HG02852 (cell line): ENCODE data around the gene HBA1.
"Not testable (repeated sequence)": the region's sequence is repeated elsewhere in the genome, so short reads cannot be mapped to it uniquely, and the experiment has no call there.

Experiments
- ATAC-seq: cut with Tn5 transposase; IDR thresholded peaks from one replicate; pipeline ENCODE4 v1.9.1; 2021; ENCODE audit warnings: mild to moderate bottlenecking, moderate library complexity; ENCODE audit not compliant: unreplicated experiment

Gene HBA1

DNA sequence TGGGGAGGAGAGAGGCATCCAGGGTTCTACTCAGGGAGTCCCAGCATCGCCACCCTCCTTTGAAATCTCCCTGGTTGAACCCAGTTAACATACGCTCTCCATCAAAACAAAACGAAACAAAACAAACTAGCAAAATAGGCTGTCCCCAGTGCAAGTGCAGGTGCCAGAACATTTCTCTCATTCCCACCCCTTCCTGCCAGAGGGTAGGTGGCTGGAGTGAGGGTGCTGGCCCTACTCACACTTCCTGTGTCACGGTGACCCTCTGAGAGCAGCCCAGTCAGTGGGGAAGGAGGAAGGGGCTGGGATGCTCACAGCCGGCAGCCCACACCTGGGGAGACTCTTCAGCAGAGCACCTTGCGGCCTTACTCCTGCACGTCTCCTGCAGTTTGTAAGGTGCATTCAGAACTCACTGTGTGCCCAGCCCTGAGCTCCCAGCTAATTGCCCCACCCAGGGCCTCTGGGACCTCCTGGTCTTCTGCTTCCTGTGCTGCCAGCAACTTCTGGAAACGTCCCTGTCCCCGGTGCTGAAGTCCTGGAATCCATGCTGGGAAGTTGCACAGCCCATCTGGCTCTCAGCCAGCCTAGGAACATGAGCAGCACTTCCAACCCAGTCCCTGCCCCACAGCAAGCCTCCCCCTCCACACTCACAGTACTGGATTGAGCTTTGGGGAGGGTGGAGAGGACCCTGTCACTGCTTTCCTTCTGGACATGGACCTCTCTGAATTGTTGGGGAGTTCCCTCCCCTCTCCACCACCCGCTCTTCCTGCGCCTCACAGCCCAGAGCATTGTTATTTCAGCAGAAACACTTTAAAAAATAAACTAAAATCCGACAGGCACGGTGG, 2.3 kb upstream of the HBA1 start:
- ATAC-seq, result not testable (repeated sequence)

DNA sequence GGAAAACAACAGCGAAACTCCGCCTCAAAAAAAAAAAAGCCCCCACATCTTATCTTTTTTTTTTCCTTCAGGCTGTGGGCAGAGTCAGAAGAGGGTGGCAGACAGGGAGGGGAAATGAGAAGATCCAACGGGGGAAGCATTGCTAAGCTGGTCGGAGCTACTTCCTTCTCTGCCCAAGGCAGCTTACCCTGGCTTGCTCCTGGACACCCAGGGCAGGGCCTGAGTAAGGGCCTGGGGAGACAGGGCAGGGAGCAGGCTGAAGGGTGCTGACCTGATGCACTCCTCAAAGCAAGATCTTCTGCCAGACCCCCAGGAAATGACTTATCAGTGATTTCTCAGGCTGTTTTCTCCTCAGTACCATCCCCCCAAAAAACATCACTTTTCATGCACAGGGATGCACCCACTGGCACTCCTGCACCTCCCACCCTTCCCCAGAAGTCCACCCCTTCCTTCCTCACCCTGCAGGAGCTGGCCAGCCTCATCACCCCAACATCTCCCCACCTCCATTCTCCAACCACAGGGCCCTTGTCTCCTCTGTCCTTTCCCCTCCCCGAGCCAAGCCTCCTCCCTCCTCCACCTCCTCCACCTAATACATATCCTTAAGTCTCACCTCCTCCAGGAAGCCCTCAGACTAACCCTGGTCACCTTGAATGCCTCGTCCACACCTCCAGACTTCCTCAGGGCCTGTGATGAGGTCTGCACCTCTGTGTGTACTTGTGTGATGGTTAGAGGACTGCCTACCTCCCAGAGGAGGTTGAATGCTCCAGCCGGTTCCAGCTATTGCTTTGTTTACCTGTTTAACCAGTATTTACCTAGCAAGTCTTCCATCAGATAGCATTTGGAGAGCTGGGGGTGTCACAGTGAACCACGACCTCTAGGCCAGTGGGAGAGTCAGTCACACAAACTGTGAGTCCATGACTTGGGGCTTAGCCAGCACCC, 1.2 kb upstream of the HBA1 start:
- ATAC-seq, result no peak

DNA sequence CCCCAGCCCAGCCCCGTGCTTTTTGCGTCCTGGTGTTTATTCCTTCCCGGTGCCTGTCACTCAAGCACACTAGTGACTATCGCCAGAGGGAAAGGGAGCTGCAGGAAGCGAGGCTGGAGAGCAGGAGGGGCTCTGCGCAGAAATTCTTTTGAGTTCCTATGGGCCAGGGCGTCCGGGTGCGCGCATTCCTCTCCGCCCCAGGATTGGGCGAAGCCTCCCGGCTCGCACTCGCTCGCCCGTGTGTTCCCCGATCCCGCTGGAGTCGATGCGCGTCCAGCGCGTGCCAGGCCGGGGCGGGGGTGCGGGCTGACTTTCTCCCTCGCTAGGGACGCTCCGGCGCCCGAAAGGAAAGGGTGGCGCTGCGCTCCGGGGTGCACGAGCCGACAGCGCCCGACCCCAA, 474 bp upstream of the HBA1 start:
- not testable (repeated sequence) for ATAC-seq

DNA sequence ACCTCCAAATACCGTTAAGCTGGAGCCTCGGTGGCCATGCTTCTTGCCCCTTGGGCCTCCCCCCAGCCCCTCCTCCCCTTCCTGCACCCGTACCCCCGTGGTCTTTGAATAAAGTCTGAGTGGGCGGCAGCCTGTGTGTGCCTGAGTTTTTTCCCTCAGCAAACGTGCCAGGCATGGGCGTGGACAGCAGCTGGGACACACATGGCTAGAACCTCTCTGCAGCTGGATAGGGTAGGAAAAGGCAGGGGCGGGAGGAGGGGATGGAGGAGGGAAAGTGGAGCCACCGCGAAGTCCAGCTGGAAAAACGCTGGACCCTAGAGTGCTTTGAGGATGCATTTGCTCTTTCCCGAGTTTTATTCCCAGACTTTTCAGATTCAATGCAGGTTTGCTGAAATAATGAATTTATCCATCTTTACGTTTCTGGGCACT, 928 bp downstream of the HBA1 start:
- no peak for ATAC-seq

- ATAC-seq, result no peak
Measured at GRCh38 chr16:177981-178667, 1.6 kb downstream of the HBA1 start.

DNA sequence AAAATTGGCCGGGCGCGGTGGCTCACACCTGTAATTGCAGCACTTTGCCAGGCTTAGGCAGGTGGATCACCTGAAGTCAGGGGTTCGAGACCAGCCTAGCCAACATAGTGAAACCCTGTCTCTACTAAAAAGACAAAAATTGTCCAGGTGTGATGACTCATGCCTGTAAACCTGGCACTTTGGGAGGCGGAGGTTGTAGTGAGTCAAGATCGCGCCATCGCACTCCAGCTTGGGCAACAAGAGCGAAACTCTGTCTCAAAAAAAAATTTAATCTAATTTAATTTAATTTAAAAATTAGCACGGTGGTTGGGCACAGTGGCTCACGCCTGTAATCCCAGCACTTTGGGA, 2.2 kb downstream of the HBA1 start:
- no peak for ATAC-seq

GRCh38 chr16:179211-180092, 3.0 kb downstream of the HBA1 start:
- ATAC-seq, result no peak

DNA sequence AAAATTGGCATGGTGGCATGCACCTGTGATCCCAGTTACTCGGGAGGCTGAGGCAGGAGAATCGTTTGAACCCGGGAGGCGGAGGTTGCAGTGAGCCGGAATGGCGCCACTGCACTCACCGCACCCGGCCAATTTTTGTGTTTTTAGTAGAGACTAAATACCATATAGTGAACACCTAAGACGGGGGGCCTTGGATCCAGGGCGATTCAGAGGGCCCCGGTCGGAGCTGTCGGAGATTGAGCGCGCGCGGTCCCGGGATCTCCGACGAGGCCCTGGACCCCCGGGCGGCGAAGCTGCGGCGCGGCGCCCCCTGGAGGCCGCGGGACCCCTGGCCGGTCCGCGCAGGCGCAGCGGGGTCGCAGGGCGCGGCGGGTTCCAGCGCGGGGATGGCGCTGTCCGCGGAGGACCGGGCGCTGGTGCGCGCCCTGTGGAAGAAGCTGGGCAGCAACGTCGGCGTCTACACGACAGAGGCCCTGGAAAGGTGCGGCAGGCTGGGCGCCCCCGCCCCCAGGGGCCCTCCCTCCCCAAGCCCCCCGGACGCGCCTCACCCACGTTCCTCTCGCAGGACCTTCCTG, 3.7 kb downstream of the HBA1 start, which contains the start of gene HBQ1:
Gene HBQ1, plus strand, starts transcription at position 359 of the 575 bp plus-strand sequence. Its CDS starts 28 bp downstream, at position 387.
- no peak for ATAC-seq

DNA sequence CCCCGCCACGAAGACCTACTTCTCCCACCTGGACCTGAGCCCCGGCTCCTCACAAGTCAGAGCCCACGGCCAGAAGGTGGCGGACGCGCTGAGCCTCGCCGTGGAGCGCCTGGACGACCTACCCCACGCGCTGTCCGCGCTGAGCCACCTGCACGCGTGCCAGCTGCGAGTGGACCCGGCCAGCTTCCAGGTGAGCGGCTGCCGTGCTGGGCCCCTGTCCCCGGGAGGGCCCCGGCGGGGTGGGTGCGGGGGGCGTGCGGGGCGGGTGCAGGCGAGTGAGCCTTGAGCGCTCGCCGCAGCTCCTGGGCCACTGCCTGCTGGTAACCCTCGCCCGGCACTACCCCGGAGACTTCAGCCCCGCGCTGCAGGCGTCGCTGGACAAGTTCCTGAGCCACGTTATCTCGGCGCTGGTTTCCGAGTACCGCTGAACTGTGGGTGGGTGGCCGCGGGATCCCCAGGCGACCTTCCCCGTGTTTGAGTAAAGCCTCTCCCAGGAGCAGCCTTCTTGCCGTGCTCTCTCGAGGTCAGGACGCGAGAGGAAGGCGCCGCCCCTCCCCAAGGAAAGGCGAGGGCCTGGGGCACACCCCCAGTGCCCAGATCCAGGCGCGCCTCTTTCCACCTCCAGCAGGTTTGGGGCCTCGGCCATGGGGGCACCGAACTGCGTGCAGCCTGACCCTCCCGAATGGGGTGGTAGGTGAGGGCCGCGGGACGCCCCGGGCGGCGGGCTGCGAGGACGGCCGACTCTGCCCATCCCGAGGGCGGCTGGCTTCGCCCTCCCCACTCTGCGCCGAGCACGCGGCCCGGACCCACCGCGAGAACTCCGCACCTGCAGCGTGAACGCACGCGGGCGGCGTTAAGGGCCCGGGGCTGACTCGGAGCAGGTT, 4.4 kb downstream of the HBA1 start:
- ATAC-seq, result no peak

DNA sequence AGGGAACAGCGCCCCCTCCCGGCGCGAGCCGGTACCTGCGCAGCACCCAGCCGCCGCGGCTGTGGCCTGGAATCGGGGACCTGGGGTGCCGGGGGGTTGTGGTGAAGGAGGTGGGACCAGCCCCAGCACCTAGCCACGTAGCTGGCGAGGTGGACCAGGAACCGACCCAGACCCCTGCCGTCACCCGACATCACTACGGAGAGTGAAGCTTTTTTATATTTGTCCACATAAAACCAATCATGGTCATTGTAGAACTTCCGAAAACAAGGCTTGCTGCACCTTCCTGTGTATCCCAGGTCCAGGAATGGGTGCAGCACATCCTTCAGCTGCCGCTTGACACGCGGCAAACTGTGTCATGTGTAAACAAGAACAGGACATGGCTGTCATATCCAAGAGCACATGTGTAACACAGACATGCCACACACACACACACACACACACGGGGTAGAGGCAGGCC, 5.1 kb downstream of the HBA1 start:
- no peak for ATAC-seq

- no peak for ATAC-seq
Measured at GRCh38 chr16:183005-183404, 6.5 kb downstream of the HBA1 start.

GRCh38 chr16:185213-185612, 8.7 kb downstream of the HBA1 start:
- no peak for ATAC-seq

- ATAC-seq, result no peak
Measured at GRCh38 chr16:185691-186090, 9.2 kb downstream of the HBA1 start.

DNA sequence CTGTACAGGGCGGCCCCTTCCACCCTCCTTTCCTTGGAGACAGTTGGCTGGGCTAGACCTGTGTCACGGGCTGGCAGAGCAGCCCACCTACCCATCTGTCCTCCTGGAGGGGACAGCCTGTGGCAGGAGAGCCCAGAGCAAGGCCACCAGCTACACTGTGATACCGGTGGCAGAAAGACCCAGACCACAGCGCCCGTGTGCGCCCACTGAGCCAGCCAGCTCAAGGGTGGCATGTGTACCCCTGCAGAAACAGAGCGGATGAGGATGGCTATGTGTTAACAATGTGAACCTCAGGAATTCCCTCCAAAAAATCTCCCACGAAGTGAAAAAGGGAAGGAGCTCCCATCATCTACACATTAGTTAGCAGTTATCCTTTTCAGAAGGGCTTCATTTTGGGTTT, 10.8 kb downstream of the HBA1 start:
- ATAC-seq, result no peak

GRCh38 chr16:188674-189073, 12.2 kb downstream of the HBA1 start:
- ATAC-seq, result no peak

DNA sequence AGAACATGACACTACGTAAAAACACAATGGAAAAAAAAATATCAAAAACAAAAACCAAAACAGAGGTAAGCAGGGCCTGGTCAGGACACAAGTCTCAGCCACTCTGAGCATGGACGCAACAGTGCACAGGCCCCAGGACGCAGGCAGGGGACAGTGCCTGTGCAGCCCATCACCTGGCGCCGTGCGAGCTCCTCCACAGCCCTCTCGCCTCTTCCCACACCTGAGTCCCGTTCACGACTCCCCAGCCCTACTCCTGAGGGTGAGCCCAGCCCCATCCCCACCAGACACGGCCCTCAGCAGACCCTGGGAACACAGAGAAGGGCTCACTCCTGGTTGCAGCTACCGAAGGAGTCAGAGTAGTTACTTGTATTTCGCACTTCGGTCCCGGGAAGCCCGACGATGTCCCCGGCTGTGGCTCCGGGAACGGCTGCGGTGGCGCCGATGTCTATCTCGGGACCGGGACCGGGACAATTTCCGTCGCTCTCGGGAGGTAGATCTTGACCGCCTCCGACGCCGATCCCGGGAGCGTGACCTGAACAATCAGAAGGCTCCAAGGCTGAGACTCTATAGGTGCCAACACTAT, 13.2 kb downstream of the HBA1 start:
- ATAC-seq, result no peak

- ATAC-seq, result no peak
Measured at GRCh38 chr16:191831-192230, 15.4 kb downstream of the HBA1 start.

DNA sequence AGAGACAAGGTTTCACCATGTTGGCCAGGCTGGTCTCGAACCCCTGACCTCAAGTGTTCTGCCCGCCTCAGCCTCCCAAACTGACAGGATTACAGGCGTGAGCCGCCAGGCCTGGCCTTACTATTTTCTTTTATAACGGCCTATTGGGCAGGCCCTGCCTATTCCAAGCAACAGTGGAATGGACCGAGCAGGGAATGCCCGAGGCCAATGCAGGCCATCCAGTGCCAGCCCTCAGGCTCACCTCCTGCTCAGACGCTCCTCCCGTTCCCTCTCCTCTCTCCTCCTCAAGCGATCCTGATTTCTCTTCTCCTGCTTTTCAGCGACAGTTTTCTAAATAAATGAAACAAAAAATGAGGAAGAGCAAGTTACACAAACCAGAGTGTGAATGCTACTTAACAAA, 16.2 kb downstream of the HBA1 start:
- ATAC-seq, result no peak
